B cell (primary cell): ENCODE data around the gene DUSP9. TPM values are rescaled to one million over a fixed set of nuclear protein-coding genes. Genes with fewer than 3 reads are reported as not detected.

Experiments
- ATAC-seq: fragments of 200-7000 bp; cut with Tn5 transposase; one replicate; pipeline ENCODE4 v1.10.0; 2021; ENCODE audit warnings: low read depth, mild to moderate bottlenecking, moderate number of reproducible peaks, moderate library complexity
- CTCF ChIA-PET: fragments of 350-600 bp; sonication (Branson Sonifier 250); formaldehyde crosslinking; loops from one replicate; lab custom pipeline; 2021; ENCODE audit warnings: antibody characterized with exemption, inconsistent platforms; lab: Charles Lee
- POLR2A ChIA-PET: fragments of 350-600 bp; sonication (Branson Sonifier 250); formaldehyde crosslinking; loops from one replicate; lab custom pipeline; 2021; ENCODE audit warnings: antibody characterized with exemption; lab: Charles Lee
- DNase-seq: peaks from one replicate; pipeline ENCODE4 v3.0.0; 2013
- H2AFZ ChIP-seq: 2 replicates; pipeline ENCODE4 v1.6.1; 2012; ENCODE audit warnings: mild to moderate bottlenecking, low read depth, low read length; ENCODE audit not compliant: insufficient read depth, poor library complexity, severe bottlenecking
- H3K27ac ChIP-seq, 2 donors: 1 replicate in 1 of 2; 2 replicates in 1 of 2; pipeline ENCODE4 v1.5.1; 2012 to 2013; ENCODE audit warnings: low read length in 2 of 2, mild to moderate bottlenecking in 2 of 2, moderate library complexity in 1 of 2
- H3K27me3 ChIP-seq, 4 experiments: fragments of 200-600 bp in 1 of 4; sonication (generic) in 1 of 4; replicated peaks in 1 of 4; 1 replicate in 2 of 4; 2 replicates in 2 of 4; pipeline versions ENCODE4 v1.6.1 to v1.7.0; 2013 to 2016; ENCODE audit warnings: low read length in 3 of 4, mild to moderate bottlenecking in 2 of 4, mixed read lengths in 1 of 4, moderate library complexity in 1 of 4; ENCODE audit not compliant: insufficient read depth in 4 of 4, control insufficient read depth in 3 of 4; ENCODE audit errors: control extremely low read depth in 1 of 4
- H3K36me3 ChIP-seq, 2 experiments: replicated peaks in 1 of 2; 1 replicate in 1 of 2; 2 replicates in 1 of 2; pipeline versions ENCODE4 v1.6.1 to v1.7.1; 2013; ENCODE audit warnings: low read length in 1 of 2; ENCODE audit not compliant: insufficient read depth in 2 of 2, control insufficient read depth in 1 of 2; ENCODE audit errors: control extremely low read depth in 1 of 2, extremely low read depth in 1 of 2
- H3K4me1 ChIP-seq, 2 donors: fragments of 200-600 bp in 1 of 2; sonication (generic) in 1 of 2; 1 replicate in 1 of 2; 2 replicates in 1 of 2; pipeline versions ENCODE4 v1.5.1 to v1.6.1; 2013 to 2017; ENCODE audit warnings: low read length in 2 of 2; ENCODE audit not compliant: control insufficient read depth in 2 of 2, insufficient read depth in 2 of 2
- H3K4me2 ChIP-seq: replicated peaks from 2 replicates; pipeline ENCODE3; 2012; ENCODE audit warnings: mild to moderate bottlenecking, low read depth, low read length; ENCODE audit not compliant: poor library complexity, severe bottlenecking
- H3K4me3 ChIP-seq, 5 experiments: fragments of 200-600 bp in 1 of 5; sonication (generic) in 1 of 5; 1 replicate in 3 of 5; 2 replicates in 2 of 5; pipeline versions ENCODE4 v1.5.1 to v1.7.0; 2011 to 2016; ENCODE audit warnings: low read length in 4 of 5, mild to moderate bottlenecking in 4 of 5, low read depth in 2 of 5, control low read depth in 1 of 5, moderate library complexity in 1 of 5; ENCODE audit not compliant: insufficient read depth in 1 of 5; ENCODE audit errors: control extremely low read depth in 1 of 5, extremely low read depth in 1 of 5
- H3K79me2 ChIP-seq: fragments of 200-600 bp; sonication (generic); one replicate; pipeline ENCODE4 v1.6.0; 2016; ENCODE audit warnings: low read length; ENCODE audit not compliant: control insufficient read depth, insufficient read depth
- H3K9ac ChIP-seq: fragments of 200-600 bp; sonication (generic); 2 replicates; pipeline ENCODE4 v1.6.1; 2017; ENCODE audit warnings: mild to moderate bottlenecking, low read length, moderate library complexity
- H3K9me3 ChIP-seq, 3 donors: one replicate each; pipeline versions ENCODE4 v1.6.1 to v1.7.1; 2013; ENCODE audit warnings: low read length in 2 of 3; ENCODE audit not compliant: control insufficient read depth in 2 of 3, insufficient read depth in 1 of 3; ENCODE audit errors: control extremely low read depth in 1 of 3
- H4K20me1 ChIP-seq: 2 replicates; pipeline ENCODE4 v1.6.0; 2012; ENCODE audit warnings: mild to moderate bottlenecking, low read length; ENCODE audit not compliant: insufficient read depth, control insufficient read depth, poor library complexity, severe bottlenecking
- H3K27ac Mint-ChIP-seq: one replicate; pipeline ENCODE4 v1.8.0; 2021; ENCODE audit warnings: mixed read lengths
- H3K27me3 Mint-ChIP-seq: one replicate; pipeline ENCODE4 v1.8.0; 2021; ENCODE audit warnings: mixed read lengths
- H3K4me1 Mint-ChIP-seq: one replicate; pipeline ENCODE4 v1.8.0; 2021; ENCODE audit warnings: mixed read lengths
- H3K4me3 Mint-ChIP-seq: one replicate; pipeline ENCODE4 v1.8.0; 2021; ENCODE audit warnings: mixed read lengths
- H3K9me3 Mint-ChIP-seq: one replicate; pipeline ENCODE4 v1.8.0; 2022; ENCODE audit warnings: mixed read lengths; ENCODE audit not compliant: insufficient read depth
- CTCF ChIP-seq: fragments of 200-600 bp; IDR thresholded peaks from one replicate; pipeline ENCODE4 v1.8.0; 2022; ENCODE audit warnings: antibody characterized with exemption, mild to moderate bottlenecking
- EZH2 ChIP-seq: IDR thresholded peaks from 2 replicates; pipeline ENCODE4 v1.6.1; 2012; ENCODE audit warnings: borderline replicate concordance, low read depth, mild to moderate bottlenecking, moderate library complexity, low read length; ENCODE audit not compliant: insufficient read depth, poor library complexity, severe bottlenecking
- WGBS: methylation state at CpG from one replicate; pipeline ENCODE4 v1.1.5; 2013; ENCODE audit warnings: missing lambda C conversion rate; ENCODE audit not compliant: insufficient coverage; 5-methylcytosine and 5-hydroxymethylcytosine counted together
- intact Hi-C: fragments of 100-400 bp; cut with micrococcal nuclease; formaldehyde crosslinking; loops from one replicate; pipeline ENCODE4 v1.10.0; 2022
- polyA plus RNA-seq: library from polyadenylated mRNA; depleted of rRNA; stranded (reverse); fragments of >200 nt; gene quantifications from 2 replicates; pipeline ENCODE4 v1.2.3, GENCODE V29; 2012
- total RNA-seq, 2 donors: library from RNA; stranded (reverse); fragments of 120-200 nt in 1 of 2; gene quantifications; 1 replicate in 1 of 2; 2 replicates in 1 of 2; pipeline versions ENCODE4 v1.2.3 to v1.2.4, GENCODE V29; 2013 to 2022

DUSP9 gene
- total and polyA plus RNA-seq, 2 donors (not counting 1 experiment from before 2014, with no cell fraction given), result not detected

- H4K20me1 ChIP-seq, result peaks cover 19% of the 10 kb centered on the region
- H3K79me2 ChIP-seq, result peaks cover 36% of the 10 kb centered on the region
- H3K27ac ChIP-seq, result peak within 1 kb of the TSS; percentile 18 to 64
- Mint-ChIP-seq H3K9me3 (no peaks in the 10 kb centered on the region), H3K27ac (peak within 1 kb of the TSS; percentile 92), H3K4me3 (peak within 1 kb of the TSS; percentile 92), H3K4me1 (peaks cover 38% of the 10 kb centered on the region), H3K27me3 (no peaks in the 10 kb centered on the region)
- no peaks in the 10 kb centered on the region for H3K27me3 ChIP-seq
- peak within 1 kb of the TSS; percentile 70 for H3K9ac ChIP-seq
- peak within 1 kb of the TSS; percentile 40 to 77 (median 73) for H3K4me3 ChIP-seq
- ChIA-PET CTCF (interaction anchor here (1.0 to 1.5 kb wide), 2 partner anchors 10 to 12 kb away, joined by 3 to 5 read pairs; no protein-coding TSS in a partner anchor), POLR2A (interaction anchor here (0.6 to 0.7 kb wide), 2 partner anchors 12 to 16 kb away, joined by 3 read pairs; no protein-coding TSS in a partner anchor)
- peak; percentile 17 for ATAC-seq
- intact Hi-C loops, result loop anchor here (1.0 kb wide), 1 partner anchor 126 kb away; the partner anchor contains the start of genes ABCD1 and BCAP31
- H3K4me1 ChIP-seq, result peaks cover 29 to 41% of the 10 kb centered on the region in 2 donors
- peak within 1 kb of the TSS; percentile 76 for H2AFZ ChIP-seq
- WGBS, result under 1% methylated on average over 67 of the region's 79 CpGs
- DNase-seq, result no peak
- peaks cover 0 to 16% of the 10 kb centered on the region in 2 experiments for H3K36me3 ChIP-seq
- H3K4me2 ChIP-seq, result peak within 1 kb of the TSS; percentile 78
- TF ChIP-seq EZH2 (no peak), CTCF (no peak)
- no peaks in the 10 kb centered on the region for H3K9me3 ChIP-seq
Observed at GRCh38 chrX:153598541-153599191, 48.3 kb upstream of the DUSP9 start, which contains the start of gene CCNQ. Gene CCNQ, minus strand, starts transcription at chrX:153599139. Its CDS starts 66 bp downstream, at chrX:153599073.
